ENCODE data around the gene SELE. TPM values are rescaled to one million over a fixed set of nuclear protein-coding genes. Genes with fewer than 3 reads are reported as not detected.
"Not testable (repeated sequence)": the region's sequence is repeated elsewhere in the genome, so short reads cannot be mapped to it uniquely, and the experiment has no call there.

Gene SELE
- total RNA-seq, 1 experiment from 2014 or later = not detected

DNA sequence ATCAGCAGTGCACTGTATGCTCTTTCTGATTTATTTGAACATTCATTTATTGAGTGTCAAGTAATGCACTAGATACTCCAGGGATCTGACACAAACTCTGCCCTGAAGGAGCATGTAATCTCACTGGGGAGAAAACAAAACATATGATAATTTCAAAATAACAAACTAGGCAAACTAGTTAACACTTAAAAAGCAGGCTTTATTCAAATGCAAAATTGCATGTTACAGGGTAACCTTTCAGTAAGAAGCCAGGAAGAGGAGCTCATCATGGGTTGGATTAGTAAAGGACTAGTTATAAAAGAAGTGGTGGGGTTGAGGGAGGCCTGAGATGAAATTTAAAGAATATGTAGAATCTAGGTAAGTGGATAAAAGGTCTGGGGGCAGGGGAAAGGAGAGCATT, 43.4 kb downstream of the SELE start (continued):
- TF ChIP-seq, protein P1, sequence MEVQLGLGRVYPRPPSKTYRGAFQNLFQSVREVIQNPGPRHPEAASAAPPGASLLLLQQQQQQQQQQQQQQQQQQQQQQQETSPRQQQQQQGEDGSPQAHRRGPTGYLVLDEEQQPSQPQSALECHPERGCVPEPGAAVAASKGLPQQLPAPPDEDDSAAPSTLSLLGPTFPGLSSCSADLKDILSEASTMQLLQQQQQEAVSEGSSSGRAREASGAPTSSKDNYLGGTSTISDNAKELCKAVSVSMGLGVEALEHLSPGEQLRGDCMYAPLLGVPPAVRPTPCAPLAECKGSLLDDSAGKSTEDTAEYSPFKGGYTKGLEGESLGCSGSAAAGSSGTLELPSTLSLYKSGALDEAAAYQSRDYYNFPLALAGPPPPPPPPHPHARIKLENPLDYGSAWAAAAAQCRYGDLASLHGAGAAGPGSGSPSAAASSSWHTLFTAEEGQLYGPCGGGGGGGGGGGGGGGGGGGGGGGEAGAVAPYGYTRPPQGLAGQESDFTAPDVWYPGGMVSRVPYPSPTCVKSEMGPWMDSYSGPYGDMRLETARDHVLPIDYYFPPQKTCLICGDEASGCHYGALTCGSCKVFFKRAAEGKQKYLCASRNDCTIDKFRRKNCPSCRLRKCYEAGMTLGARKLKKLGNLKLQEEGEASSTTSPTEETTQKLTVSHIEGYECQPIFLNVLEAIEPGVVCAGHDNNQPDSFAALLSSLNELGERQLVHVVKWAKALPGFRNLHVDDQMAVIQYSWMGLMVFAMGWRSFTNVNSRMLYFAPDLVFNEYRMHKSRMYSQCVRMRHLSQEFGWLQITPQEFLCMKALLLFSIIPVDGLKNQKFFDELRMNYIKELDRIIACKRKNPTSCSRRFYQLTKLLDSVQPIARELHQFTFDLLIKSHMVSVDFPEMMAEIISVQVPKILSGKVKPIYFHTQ (CRISPR knock-in tag; IDR thresholded peaks at IDR 0.05) = no peak
- TF ChIP-seq, protein P2, sequence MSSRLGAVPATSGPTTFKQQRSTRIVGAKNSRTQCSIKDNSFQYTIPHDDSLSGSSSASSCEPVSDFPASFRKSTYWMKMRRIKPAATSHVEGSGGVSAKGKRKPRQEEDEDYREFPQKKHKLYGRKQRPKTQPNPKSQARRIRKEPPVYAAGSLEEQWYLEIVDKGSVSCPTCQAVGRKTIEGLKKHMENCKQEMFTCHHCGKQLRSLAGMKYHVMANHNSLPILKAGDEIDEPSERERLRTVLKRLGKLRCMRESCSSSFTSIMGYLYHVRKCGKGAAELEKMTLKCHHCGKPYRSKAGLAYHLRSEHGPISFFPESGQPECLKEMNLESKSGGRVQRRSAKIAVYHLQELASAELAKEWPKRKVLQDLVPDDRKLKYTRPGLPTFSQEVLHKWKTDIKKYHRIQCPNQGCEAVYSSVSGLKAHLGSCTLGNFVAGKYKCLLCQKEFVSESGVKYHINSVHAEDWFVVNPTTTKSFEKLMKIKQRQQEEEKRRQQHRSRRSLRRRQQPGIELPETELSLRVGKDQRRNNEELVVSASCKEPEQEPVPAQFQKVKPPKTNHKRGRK (CRISPR knock-in tag; IDR thresholded peaks at IDR 0.05; ENCODE audit: borderline replicate concordance) = no peak
- no peak for TF ChIP-seq ESRRA (CRISPR knock-in tag; IDR thresholded peaks at IDR 0.05; ENCODE audit: borderline replicate concordance)
- no peak for TF ChIP-seq RORB (CRISPR knock-in tag; IDR thresholded peaks at IDR 0.05)
- TF ChIP-seq, protein P3, sequence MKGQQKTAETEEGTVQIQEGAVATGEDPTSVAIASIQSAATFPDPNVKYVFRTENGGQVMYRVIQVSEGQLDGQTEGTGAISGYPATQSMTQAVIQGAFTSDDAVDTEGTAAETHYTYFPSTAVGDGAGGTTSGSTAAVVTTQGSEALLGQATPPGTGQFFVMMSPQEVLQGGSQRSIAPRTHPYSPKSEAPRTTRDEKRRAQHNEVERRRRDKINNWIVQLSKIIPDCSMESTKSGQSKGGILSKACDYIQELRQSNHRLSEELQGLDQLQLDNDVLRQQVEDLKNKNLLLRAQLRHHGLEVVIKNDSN (CRISPR knock-in tag; IDR thresholded peaks at IDR 0.05) = no peak
- no peak for TF ChIP-seq OVOL2 (CRISPR knock-in tag; IDR thresholded peaks at IDR 0.05; ENCODE audit: borderline replicate concordance)
- no peak for TF ChIP-seq ZNF219 (CRISPR knock-in tag; IDR thresholded peaks at IDR 0.05; ENCODE audit: borderline replicate concordance)

DNA sequence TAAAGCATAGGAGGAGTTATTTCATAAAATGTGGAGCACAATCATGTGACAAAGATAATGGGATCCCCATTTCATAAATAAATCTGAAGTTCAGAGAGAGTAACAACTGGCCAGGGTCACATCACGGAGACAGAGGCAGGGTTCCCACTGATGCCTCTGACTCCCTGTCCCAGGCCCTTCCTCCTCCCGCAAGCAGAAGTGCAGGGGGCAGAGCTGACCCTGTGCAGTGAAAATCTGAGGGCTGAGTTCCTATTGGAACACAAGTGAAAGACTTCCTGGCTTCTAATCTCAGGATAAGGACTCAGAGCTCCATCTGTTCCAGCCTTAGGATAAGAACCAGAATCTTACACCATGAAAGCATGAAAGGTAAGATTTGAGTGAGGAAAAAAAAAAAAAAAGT, 44.5 kb downstream of the SELE start:
- no peak overlapping the region for H3K27ac Mint-ChIP-seq
- H3K4me3 Mint-ChIP-seq = no peak overlapping the region
- H3K4me1 Mint-ChIP-seq = peaks cover 26% of the 10 kb centered on the region
- ATAC-seq = peak; percentile 61; the same call in 1 of the 2 replicates
- H3K36me3 Mint-ChIP-seq = no peaks in the 10 kb centered on the region
- ChIA-PET POLR2A (no interaction called here), CTCF (interaction anchor here (0.8 to 2.5 kb wide), 2 partner anchors 23 to 55 kb away, joined by 3 to 12 read pairs; no protein-coding TSS in a partner anchor)
- TF ChIP-seq, protein P4, sequence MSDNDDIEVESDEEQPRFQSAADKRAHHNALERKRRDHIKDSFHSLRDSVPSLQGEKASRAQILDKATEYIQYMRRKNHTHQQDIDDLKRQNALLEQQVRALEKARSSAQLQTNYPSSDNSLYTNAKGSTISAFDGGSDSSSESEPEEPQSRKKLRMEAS (CRISPR knock-in tag; IDR thresholded peaks at IDR 0.05) = no peak
- TF ChIP-seq, protein P5, sequence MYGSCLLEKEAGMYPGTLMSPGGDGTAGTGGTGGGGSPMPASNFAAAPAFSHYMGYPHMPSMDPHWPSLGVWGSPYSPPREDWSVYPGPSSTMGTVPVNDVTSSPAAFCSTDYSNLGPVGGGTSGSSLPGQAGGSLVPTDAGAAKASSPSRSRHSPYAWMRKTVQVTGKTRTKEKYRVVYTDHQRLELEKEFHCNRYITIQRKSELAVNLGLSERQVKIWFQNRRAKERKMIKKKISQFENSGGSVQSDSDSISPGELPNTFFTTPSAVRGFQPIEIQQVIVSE (CRISPR knock-in tag; IDR thresholded peaks at IDR 0.05; ENCODE audit: borderline replicate concordance) = no peak
- TF ChIP-seq, protein P2 (CRISPR knock-in tag; IDR thresholded peaks at IDR 0.05; ENCODE audit: borderline replicate concordance) = no peak
- TF ChIP-seq ZNF423 (CRISPR knock-in tag; IDR thresholded peaks at IDR 0.05) (no peak), EMX1 (CRISPR knock-in tag; IDR thresholded peaks at IDR 0.05) (no peak), TEAD4 (CRISPR knock-in tag; IDR thresholded peaks at IDR 0.05) (no peak), NR2C2 (CRISPR knock-in tag; IDR thresholded peaks at IDR 0.05) (no peak), OVOL2 (CRISPR knock-in tag; IDR thresholded peaks at IDR 0.05; ENCODE audit: borderline replicate concordance) (no peak), CBFB (CRISPR knock-in tag; IDR thresholded peaks at IDR 0.05; ENCODE audit: low read depth) (no peak)
- TF ChIP-seq, protein P6, sequence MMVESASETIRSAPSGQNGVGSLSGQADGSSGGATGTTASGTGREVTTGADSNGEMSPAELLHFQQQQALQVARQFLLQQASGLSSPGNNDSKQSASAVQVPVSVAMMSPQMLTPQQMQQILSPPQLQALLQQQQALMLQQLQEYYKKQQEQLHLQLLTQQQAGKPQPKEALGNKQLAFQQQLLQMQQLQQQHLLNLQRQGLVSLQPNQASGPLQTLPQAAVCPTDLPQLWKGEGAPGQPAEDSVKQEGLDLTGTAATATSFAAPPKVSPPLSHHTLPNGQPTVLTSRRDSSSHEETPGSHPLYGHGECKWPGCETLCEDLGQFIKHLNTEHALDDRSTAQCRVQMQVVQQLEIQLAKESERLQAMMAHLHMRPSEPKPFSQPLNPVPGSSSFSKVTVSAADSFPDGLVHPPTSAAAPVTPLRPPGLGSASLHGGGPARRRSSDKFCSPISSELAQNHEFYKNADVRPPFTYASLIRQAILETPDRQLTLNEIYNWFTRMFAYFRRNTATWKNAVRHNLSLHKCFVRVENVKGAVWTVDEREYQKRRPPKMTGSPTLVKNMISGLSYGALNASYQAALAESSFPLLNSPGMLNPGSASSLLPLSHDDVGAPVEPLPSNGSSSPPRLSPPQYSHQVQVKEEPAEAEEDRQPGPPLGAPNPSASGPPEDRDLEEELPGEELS (CRISPR knock-in tag; IDR thresholded peaks at IDR 0.05) = no peak
- no peaks in the 10 kb centered on the region for H3K27me3 Mint-ChIP-seq (ENCODE audit: low read depth)
- no peak for DNase-seq (ENCODE audit: low spot score)
- H3K9me3 Mint-ChIP-seq = no peaks in the 10 kb centered on the region

DNA sequence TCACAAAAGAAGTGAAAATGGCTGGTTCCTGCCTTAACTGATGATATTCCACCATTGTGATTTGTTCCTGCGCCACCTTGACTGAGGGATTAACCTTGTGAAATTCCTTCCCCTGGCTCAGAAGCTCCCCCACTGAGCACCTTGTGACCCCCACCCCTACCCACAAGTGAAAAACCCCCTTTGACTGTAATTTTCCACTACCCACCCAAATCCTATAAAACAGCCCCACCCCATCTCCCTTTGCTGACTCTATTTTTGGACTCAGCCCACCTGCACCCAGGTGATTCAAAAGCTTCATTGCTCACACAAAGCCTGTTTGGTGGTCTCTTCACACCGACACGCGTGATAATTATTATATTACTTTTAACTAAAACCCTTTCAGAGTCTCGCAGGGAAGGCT, 45.5 kb downstream of the SELE start:
- H3K27ac Mint-ChIP-seq; ATAC-seq; DNase-seq (ENCODE audit: low spot score); H3K27me3 Mint-ChIP-seq (ENCODE audit: low read depth); H3K4me3 Mint-ChIP-seq; H3K9me3 Mint-ChIP-seq; POLR2A ChIA-PET; H3K36me3 Mint-ChIP-seq: not testable (repeated sequence)
- H3K4me1 Mint-ChIP-seq = peaks cover 26% of the 10 kb centered on the region
- CTCF ChIA-PET = interaction anchor here (2.5 kb wide), 1 partner anchor 24 kb away, joined by 12 read pairs; no protein-coding TSS in a partner anchor
